Neural cell (in vitro differentiated cells): ENCODE data around the gene SMIM21. TPM values are rescaled to one million over a fixed set of nuclear protein-coding genes. Genes with fewer than 3 reads are reported as not detected.

ENCODE experiments used
- H2AFZ ChIP-seq: fragments of 200-600, 300-800 bp; sonication (generic), shearing (Covaris generic); 2 replicates; pipeline ENCODE4 v1.6.0; 2014; ENCODE audit warnings: low read depth, mild to moderate bottlenecking, antibody characterized with exemption, low read length, moderate library complexity
- H3F3A ChIP-seq: fragments of 200-600 bp; shearing (Covaris generic); 2 replicates; pipeline ENCODE4 v1.6.1; 2016; ENCODE audit warnings: mild to moderate bottlenecking, moderate library complexity, mixed read lengths, antibody characterized with exemption, low read length; ENCODE audit not compliant: insufficient read depth, poor library complexity, severe bottlenecking
- H3K27ac ChIP-seq: fragments of 200-600, 300-800 bp; sonication (generic), shearing (Covaris generic); 2 replicates; pipeline ENCODE4 v1.5.1; 2014; ENCODE audit warnings: mild to moderate bottlenecking, low read length, moderate library complexity
- H3K27me3 ChIP-seq: fragments of 300-800, 200-600 bp; sonication (generic), shearing (Covaris generic); 2 replicates; pipeline ENCODE4 v1.6.0; 2014; ENCODE audit warnings: mild to moderate bottlenecking, low read depth, low read length, moderate library complexity; ENCODE audit not compliant: insufficient read depth
- H3K36me3 ChIP-seq: fragments of 300-800, 200-600 bp; sonication (generic), shearing (Covaris generic); 2 replicates; pipeline ENCODE4 v1.5.1; 2014; ENCODE audit warnings: mild to moderate bottlenecking, antibody characterized with exemption, low read length, moderate library complexity; ENCODE audit not compliant: insufficient read depth
- H3K4me2 ChIP-seq: fragments of 300-800, 200-600 bp; sonication (generic), shearing (Covaris generic); 2 replicates; pipeline ENCODE4 v1.6.0; 2014; ENCODE audit warnings: mild to moderate bottlenecking, low read length
- H3K4me3 ChIP-seq: fragments of 300-800, 200-600 bp; sonication (generic), shearing (Covaris generic); 2 replicates; pipeline ENCODE4 v1.5.1; 2014; ENCODE audit warnings: mild to moderate bottlenecking, low read length, moderate library complexity
- H3K79me2 ChIP-seq: fragments of 200-600 bp; shearing (Covaris generic); replicated peaks from 2 replicates; pipeline ENCODE4 v1.6.0; 2014; ENCODE audit warnings: mild to moderate bottlenecking, low read length, moderate library complexity; ENCODE audit not compliant: insufficient read depth
- H3K9ac ChIP-seq: fragments of 300-800, 200-600 bp; sonication (generic), shearing (Covaris generic); 2 replicates; pipeline ENCODE4 v1.6.1; 2016; ENCODE audit warnings: mild to moderate bottlenecking, low read length, mixed read lengths
- H3K9me2 ChIP-seq: fragments of 200-600 bp; shearing (Covaris generic); 2 replicates; pipeline ENCODE4 v1.6.1; 2016; ENCODE audit warnings: mild to moderate bottlenecking, low read length, mixed read lengths; ENCODE audit not compliant: insufficient read depth
- H3K9me3 ChIP-seq: fragments of 200-600, 300-800 bp; sonication (generic), shearing (Covaris generic); 2 replicates; pipeline ENCODE4 v1.6.1; 2016; ENCODE audit warnings: mild to moderate bottlenecking, mixed run types, low read length, moderate library complexity, mixed read lengths
- H4K20me1 ChIP-seq: fragments of 200-600 bp; shearing (Covaris generic); 2 replicates; pipeline ENCODE4 v1.6.1; 2016; ENCODE audit warnings: mild to moderate bottlenecking, mixed run types; ENCODE audit not compliant: insufficient read depth
- CTCF ChIP-seq: fragments of 450-650 bp; IDR thresholded peaks from 2 replicates; pipeline ENCODE4 v1.5.1; 2014; ENCODE audit warnings: antibody characterized with exemption, mild to moderate bottlenecking, moderate library complexity; ENCODE audit not compliant: poor library complexity, severe bottlenecking
- EP300 ChIP-seq: fragments of 450-650 bp; conservative IDR thresholded peaks from 2 replicates; pipeline ENCODE4 v1.6.1; 2014; ENCODE audit warnings: antibody characterized with exemption, mild to moderate bottlenecking, moderate library complexity; ENCODE audit not compliant: poor library complexity, severe bottlenecking
- EZH2 ChIP-seq: fragments of 200-600, 300-800 bp; shearing (Covaris generic), sonication (generic); IDR thresholded peaks from 2 replicates; pipeline ENCODE4 v1.6.1; 2014; ENCODE audit warnings: antibody characterized with exemption, low read length, borderline replicate concordance, mild to moderate bottlenecking; ENCODE audit not compliant: insufficient read depth, poor library complexity, severe bottlenecking
- MXI1 ChIP-seq: fragments of 450-650 bp; conservative IDR thresholded peaks from 2 replicates; pipeline ENCODE4 v1.6.1; 2014; ENCODE audit warnings: antibody characterized with exemption, mild to moderate bottlenecking; ENCODE audit not compliant: poor library complexity, severe bottlenecking
- POLR2AphosphoS5 ChIP-seq: IDR thresholded peaks from 2 replicates; pipeline ENCODE4 v1.6.1; 2012
- RAD21 ChIP-seq: fragments of 450-650 bp; conservative IDR thresholded peaks from 2 replicates; pipeline ENCODE4 v1.6.1; 2014; ENCODE audit warnings: antibody characterized with exemption, mild to moderate bottlenecking, moderate library complexity
- REST ChIP-seq: IDR thresholded peaks from 2 replicates; pipeline ENCODE4 v1.6.1; 2012; ENCODE audit warnings: borderline replicate concordance
- SMC3 ChIP-seq: fragments of 450-650 bp; conservative IDR thresholded peaks from 2 replicates; pipeline ENCODE4 v1.6.1; 2014; ENCODE audit warnings: antibody characterized with exemption, mild to moderate bottlenecking, moderate library complexity; ENCODE audit not compliant: poor library complexity
- TAF1 ChIP-seq: IDR thresholded peaks from 2 replicates; pipeline ENCODE4 v1.6.1; 2012; ENCODE audit warnings: low read depth
- polyA plus RNA-seq: library from polyadenylated mRNA; depleted of rRNA; stranded (reverse); fragments of >200 nt; gene quantifications from 2 replicates; pipeline ENCODE4 v1.2.3, GENCODE V29; 2014

Gene SMIM21
- polyA plus RNA-seq, 1 donor from 2014 or later, result not detected

GRCh38 chr18:75376004-75376403, 51.5 kb downstream of the SMIM21 start:
- no peak overlapping the region for H3K9ac ChIP-seq
- H3K79me2 ChIP-seq, result no peaks in the 10 kb centered on the region
- H3K27me3 ChIP-seq, result no peaks in the 10 kb centered on the region
- no peak overlapping the region for H2AFZ ChIP-seq
- H3K27ac ChIP-seq, result no peak overlapping the region
- no peaks in the 10 kb centered on the region for H3K9me3 ChIP-seq
- H3K36me3 ChIP-seq, result no peaks in the 10 kb centered on the region
- H3F3A ChIP-seq, result no peaks in the 10 kb centered on the region
- H3K4me2 ChIP-seq, result no peak overlapping the region
- H4K20me1 ChIP-seq, result no peaks in the 10 kb centered on the region
- TF ChIP-seq CTCF (no peak), RAD21 (no peak), TAF1 (no peak), REST (no peak), SMC3 (no peak), EP300 (no peak), MXI1 (no peak), EZH2 (no peak), POLR2AphosphoS5 (no peak)
- H3K4me3 ChIP-seq, result no peak overlapping the region
- H3K9me2 ChIP-seq, result no peaks in the 10 kb centered on the region

GRCh38 chr18:75375341-75375740, 52.2 kb downstream of the SMIM21 start:
- no peaks in the 10 kb centered on the region for H3F3A ChIP-seq
- no peak overlapping the region for H3K4me2 ChIP-seq
- H3K4me3 ChIP-seq, result no peak overlapping the region
- H3K27me3 ChIP-seq, result no peaks in the 10 kb centered on the region
- no peak overlapping the region for H3K27ac ChIP-seq
- no peak overlapping the region for H2AFZ ChIP-seq
- H3K9me2 ChIP-seq, result no peaks in the 10 kb centered on the region
- no peaks in the 10 kb centered on the region for H3K36me3 ChIP-seq
- TF ChIP-seq REST, result no peak
- TF ChIP-seq EP300, result no peak
- TF ChIP-seq POLR2AphosphoS5, result no peak
- TF ChIP-seq MXI1, result no peak
- no peak for TF ChIP-seq SMC3
- TF ChIP-seq RAD21, result no peak
- no peak for TF ChIP-seq CTCF
- no peaks in the 10 kb centered on the region for H4K20me1 ChIP-seq
- no peak overlapping the region for H3K9ac ChIP-seq
- H3K79me2 ChIP-seq, result no peaks in the 10 kb centered on the region
- H3K9me3 ChIP-seq, result no peaks in the 10 kb centered on the region
